Suppressor macrophage treated with lipopolysaccharide for 1 hour (primary cell): ENCODE measurements around the gene FFAR1.
A peak's percentile ranks its signal among the peaks of the same experiment; 100 is the strongest.
"Not testable (repeated sequence)": the region's sequence is repeated elsewhere in the genome, so short reads cannot be mapped to it uniquely, and the experiment has no call there.

ENCODE experiments used
- DNase-seq, 3 donors: peaks; one replicate each; pipeline ENCODE4 v3.0.0-alpha.2; 2020 to 2022

FFAR1 gene

DNA sequence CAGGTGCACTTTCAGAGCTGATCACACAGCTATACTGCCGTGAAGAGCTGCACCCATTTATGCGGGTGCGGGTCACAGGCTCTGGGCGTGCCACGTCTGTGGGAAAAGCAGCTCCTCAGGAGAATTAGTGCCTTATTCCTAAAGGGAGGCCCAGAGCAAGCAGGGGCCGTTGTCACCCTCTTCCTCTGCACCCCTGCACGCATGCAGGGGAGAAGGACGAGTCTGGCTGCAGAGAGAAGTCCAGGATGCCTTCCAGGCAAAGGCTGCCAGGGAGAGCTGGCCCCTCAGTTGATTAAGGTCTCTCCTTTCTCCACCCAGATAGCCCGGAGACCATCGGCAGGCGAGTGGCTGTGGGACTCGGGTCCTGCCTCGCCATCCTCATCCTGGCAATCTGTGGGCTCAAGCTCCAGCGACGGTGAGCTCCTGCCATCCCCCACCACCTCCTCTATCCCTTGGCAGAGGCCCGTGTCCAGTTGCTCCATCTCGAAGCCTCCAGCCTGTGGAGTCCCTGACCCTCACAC lies 3.1 kb upstream of the FFAR1 start:
- DNase-seq = no peak

DNA sequence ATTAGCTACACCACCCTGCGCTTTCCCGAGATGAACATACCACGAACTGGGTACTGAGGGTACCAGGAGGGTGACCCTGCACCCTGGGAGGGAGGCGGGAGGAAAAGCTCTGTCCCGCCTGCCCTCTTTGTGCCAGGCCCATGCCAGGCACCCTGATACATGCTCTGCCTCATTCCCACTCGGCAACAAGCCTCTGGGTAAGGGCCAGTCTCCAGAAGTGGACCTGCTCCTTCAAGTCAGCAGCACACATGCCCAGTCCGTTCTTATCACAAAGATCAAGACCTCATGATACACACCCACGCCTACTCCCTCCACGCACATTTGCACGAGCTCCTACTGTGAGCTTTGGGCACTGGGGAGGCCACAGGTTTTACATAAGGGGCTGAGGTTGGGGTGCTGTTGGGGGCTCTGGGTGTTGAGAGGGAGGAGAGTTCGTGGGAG lies 2.0 kb upstream of the FFAR1 start:
- DNase-seq = no peak

DNA sequence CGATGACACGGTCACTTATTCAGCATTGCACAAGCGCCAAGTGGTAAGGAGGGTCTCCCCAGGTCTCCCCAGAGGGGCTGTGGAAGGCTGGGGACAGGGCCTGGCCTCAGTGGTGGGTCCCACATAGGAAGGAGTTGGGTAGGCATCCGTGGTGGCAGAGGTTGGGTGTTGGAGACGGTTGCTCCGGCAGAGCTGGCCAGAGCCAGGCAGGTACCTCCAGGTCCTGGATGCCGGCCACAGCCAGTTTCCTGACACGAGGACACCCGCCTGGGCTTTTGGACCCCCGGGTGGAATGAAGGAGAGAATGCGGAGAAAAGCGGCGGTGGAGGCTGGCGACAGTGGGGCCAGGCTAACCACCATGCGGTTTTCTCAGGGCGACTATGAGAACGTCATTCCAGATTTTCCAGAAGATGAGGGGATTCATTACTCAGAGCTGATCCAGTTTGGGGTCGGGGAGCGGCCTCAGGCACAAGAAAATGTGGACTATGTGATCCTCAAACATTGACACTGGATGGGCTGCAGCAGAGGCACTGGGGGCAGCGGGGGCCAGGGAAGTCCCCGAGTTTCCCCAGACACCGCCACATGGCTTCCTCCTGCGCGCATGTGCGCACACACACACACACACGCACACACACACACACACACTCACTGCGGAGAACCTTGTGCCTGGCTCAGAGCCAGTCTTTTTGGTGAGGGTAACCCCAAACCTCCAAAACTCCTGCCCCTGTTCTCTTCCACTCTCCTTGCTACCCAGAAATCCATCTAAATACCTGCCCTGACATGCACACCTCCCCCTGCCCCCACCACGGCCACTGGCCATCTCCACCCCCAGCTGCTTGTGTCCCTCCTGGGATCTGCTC lies 1.3 kb upstream of the FFAR1 start:
- DNase-seq = peak; percentile 74 to 88 (median 79)

DNA sequence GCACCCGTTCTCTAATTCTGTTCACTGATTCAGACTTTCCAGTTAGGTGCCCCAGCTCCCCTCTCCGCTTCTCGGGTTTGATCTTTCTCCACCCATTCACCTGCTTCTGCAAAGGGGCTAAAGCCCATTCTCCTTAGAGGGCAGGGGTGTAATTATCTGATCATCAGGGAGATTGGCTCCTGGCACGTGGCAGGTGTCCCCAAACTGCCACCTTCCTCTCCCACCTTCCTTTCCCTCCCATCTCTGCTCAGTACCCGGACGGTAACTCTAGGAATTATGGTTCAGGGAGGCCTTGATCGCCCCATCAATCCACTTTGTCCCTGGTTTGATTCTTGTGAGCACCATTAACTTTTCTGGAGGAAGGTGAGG lies 212 bp downstream of the FFAR1 start:
- no peak for DNase-seq

DNA sequence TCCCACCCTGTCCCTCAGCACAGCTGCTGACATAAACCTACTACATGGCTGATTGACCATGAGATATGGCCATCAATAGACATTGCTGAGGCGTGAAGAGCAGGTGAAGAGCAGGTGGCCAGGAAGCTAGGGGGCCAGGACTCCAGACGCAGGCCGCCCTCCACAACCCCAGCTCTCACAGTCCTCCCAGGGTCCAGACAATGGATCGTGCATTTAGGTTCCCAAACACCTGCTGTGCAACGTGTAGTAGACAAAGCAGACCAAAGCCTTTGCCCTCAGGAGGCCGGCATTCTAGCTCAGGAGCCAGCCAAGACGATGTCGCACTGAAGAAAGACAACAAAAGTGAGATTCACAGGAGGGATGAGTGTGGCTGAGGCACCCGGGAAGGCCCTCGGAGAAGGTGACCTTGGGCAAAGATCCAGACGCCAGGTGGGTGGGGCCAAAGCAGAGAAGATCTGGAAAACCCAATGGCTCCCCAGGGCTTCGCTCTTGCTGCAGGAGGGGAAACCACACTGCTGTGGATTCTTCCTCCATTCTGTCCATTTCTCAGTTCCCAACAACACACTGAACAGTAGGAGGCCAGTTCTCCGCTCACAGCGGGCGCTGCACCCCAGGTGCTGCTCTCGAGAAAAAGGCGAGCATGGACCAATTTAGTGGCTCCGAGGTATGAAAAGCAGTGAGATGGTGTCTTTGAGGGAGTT lies 1.4 kb downstream of the FFAR1 start:
- DNase-seq = no peak

DNA sequence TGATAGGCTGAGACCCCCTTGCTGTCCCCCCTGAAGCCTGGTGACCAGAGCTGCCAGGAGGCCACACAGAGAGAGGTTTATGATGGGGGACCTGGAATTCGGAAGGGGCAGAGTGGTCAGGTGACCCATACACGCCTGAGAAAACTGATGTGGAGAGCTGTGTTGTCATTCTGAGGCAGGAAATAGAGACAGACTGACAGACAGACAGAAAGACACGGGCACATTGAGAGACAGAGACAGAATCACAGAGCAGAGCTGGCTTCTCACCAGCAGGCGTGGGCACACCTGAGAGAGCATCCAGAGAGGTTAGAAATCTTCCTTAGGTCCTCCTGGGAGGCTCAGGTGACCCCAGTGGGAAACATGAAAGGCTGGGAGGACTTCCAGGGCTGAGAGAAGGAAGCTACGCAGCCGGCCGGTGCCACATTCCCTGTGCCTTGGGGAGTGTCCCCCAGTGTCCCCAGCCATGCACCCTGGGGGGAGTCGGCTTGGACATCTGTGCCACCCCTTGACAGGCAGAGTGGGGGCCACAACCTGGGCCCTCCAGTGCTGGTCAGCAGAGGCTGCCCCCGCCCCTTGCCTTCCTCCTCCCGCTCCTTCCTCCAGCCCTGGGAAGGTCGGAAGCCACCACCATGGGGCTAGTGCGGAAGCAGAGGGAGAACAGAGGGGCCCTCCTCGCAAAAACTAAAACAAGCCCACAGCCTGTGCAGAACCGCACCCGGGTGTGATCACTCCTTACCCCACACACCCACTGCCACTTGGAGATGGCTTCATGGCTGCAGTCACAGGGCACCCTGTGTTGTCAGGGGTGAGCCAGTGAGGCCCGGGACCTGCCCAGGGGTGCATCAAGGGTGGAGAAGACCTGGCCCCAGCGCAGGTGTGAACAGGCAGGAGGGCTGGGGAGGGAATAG lies 2.2 kb downstream of the FFAR1 start:
- no peak for DNase-seq

DNA sequence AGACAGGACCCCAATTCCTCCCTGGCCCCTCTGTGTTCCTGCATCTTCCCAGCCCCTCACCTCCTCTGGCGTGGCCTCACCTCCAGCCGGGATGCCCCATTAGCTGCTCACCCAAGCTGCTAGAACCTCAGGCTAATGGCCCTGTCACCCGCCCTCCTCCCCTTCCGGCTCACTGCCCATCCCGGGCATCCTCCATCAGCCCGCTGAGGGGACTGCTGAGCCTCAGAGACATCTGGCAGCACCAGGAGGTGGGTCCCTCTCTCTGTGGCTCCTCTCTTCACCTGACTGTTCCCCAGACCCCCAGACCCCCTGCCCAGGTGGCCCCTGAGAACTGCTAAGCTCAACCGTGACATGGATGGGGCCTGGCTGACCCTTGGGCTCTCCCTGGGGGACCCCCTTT lies 2.9 kb downstream of the FFAR1 start:
- DNase-seq = no peak

DNA sequence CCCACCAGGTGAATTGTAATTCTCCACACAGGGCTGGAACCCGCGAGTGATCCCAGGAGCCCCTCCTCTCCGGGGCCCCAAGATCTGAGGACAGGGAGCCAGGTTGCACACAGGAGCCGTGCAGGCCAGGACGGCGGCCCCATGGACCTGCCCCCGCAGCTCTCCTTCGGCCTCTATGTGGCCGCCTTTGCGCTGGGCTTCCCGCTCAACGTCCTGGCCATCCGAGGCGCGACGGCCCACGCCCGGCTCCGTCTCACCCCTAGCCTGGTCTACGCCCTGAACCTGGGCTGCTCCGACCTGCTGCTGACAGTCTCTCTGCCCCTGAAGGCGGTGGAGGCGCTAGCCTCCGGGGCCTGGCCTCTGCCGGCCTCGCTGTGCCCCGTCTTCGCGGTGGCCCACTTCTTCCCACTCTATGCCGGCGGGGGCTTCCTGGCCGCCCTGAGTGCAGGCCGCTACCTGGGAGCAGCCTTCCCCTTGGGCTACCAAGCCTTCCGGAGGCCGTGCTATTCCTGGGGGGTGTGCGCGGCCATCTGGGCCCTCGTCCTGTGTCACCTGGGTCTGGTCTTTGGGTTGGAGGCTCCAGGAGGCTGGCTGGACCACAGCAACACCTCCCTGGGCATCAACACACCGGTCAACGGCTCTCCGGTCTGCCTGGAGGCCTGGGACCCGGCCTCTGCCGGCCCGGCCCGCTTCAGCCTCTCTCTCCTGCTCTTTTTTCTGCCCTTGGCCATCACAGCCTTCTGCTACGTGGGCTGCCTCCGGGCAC lies 3.9 kb downstream of the FFAR1 start:
- no peak for DNase-seq

DNA sequence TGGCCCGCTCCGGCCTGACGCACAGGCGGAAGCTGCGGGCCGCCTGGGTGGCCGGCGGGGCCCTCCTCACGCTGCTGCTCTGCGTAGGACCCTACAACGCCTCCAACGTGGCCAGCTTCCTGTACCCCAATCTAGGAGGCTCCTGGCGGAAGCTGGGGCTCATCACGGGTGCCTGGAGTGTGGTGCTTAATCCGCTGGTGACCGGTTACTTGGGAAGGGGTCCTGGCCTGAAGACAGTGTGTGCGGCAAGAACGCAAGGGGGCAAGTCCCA lies 4.4 kb downstream of the FFAR1 start:
- DNase-seq = no peak

DNA sequence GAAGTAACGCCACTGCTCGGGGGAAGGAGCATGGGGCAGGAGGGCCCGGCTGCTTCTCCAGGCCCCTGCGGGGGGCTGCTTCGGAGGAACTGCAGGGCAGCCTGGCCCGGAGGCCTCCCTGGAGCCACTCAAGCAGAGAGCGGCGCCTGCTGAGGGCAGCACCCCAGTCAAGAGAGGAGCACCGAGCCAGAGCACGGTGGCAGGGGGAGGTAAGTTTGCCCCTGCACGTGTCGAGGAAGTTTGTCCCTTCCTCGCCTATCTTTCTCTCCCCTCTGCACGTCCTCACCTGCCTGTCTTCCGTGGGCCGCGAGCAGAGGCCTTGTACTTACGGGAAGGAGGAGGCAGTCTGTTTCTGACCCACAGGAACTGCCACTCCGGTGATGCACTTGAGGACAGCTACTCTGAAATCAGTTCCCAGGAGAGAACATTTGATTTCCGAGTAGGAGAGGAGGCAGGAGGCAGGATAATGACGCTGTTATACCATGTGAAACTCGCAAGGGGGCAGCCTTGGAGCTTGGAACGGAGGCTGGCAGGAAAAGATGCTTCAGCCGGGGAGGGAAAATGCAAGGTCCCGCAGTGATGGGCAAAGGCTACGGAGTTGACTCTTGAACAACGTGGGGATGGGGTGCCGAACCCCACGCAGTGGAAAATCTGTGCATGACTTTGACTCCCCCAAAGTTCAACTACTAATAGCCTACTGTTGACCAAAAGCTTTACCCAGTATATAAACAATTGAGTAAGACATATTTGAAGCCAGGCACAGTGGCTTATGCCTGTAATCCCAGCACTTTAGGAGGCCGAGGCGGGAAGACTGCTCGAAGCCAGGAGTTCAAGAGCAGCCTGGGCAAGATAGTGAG lies 5.0 kb downstream of the FFAR1 start:
- DNase-seq = peak; percentile 88 to 92 (median 90)

DNA sequence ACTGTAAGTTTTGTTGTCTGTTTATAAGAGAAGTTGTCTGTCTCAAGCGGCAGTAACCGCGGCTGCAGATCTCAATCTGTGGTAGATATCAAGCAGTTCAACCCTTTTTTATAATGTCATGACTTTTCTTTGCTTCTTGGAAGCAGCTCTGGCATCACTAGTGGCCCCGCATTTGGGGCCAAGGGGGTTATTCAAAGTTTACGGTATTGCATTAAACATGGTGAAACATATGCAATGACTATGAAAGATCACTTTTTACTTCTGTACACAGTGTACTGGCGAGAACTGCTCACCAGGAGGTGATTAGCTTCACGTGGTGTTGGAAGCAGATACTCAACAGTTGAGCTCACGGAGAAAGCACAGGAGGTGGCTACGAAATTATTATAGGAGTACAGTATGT lies 5.9 kb downstream of the FFAR1 start:
- DNase-seq = peak in 2 of 3 donors; percentile 24 to 48

DNA sequence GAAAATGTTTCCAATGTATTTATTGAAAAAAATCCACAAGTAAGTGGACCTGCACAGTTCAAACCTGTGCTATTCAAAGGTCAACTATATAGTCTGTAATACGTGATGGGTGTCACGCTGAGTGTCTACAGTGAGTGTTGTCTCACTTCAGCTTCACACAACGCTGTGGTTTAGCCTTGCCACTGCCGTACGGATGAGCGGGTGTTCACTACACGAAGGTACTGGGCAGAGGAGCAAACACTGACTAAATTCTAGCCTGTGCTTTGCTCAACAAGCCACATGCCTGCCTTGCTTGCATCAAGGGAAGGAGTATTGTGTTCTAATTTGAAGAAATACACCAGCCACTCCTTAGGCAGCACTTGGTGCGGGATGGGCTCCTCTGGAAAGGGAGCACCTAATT lies 7.2 kb downstream of the FFAR1 start:
- no peak for DNase-seq

DNA sequence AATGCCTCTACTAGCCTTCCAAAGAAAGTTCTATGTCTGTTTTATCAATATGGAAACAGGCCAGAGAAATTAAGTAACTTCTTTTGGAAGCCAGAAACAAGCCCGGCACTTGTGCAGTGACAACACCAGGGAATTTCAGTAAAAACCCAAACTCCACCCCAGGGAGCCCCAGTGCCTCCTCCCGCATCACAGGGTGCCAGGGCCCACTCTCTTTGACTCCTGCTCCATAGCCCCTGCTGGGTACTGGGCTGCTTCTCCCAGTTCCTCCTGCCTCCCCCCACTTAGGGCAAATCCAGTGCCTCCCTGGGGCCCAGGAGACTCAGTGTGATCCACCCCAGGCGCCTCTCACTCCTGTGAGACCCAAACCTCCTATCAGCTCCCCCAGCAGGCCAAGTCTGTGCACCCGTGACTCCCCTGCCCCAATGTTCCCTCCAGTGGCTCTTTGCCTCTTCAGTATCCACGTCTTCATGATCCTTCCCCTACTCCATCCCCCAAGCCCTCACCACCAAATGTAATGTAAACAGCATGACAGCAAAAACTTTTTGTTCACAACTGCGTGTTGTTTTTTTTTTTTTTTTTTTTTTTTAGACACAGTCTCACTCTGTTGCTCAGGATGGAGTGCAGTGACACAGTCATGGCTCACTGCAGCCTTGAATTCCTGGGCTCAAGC lies 8.2 kb downstream of the FFAR1 start:
- peak; percentile 27 to 55 (median 48) for DNase-seq

DNA sequence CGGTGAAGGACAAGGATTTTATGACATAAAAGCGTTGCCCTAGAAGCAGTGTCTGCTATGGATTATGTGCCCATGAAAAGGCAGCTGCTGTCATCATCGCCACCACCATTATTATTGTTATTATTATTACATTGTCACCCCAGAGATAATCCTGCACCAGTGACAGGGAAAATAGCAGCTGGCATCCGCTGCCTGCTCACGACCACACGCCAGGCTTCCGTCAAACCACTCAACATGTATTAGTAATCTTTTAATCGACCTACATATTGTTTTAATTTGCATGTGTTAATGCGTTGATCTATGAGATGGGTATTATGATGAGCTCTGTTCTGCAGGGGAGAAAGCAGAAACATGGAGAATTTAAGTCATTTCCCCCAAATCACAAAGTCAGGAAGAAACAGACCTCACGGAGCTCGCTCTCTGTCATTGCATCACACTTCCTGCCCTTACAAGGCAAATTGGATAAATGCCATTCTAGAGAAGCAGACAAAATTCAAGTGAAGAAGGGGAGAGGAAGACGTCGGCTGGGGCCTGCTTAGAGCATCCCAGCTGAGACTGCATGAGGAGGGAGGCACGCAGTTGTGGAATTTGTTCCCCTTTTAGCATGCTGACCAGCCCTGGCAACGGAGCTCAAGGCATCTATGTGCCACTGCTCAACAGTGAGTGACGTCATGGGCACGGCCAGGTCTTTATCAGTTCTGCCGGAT lies 10.3 kb downstream of the FFAR1 start, which contains the start of gene FFAR3:
Gene FFAR3, plus strand, starts transcription at position 594 of the 707 bp plus-strand sequence. CDS start 431 bp downstream, outside the sequence.
- DNase-seq = peak; percentile 82 to 91 (median 86)

DNA sequence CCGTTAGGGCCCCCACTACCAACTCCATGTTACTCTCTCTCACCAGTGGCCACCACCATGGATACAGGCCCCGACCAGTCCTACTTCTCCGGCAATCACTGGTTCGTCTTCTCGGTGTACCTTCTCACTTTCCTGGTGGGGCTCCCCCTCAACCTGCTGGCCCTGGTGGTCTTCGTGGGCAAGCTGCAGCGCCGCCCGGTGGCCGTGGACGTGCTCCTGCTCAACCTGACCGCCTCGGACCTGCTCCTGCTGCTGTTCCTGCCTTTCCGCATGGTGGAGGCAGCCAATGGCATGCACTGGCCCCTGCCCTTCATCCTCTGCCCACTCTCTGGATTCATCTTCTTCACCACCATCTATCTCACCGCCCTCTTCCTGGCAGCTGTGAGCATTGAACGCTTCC lies 11.1 kb downstream of the FFAR1 start:
- not testable (repeated sequence) for DNase-seq

DNA sequence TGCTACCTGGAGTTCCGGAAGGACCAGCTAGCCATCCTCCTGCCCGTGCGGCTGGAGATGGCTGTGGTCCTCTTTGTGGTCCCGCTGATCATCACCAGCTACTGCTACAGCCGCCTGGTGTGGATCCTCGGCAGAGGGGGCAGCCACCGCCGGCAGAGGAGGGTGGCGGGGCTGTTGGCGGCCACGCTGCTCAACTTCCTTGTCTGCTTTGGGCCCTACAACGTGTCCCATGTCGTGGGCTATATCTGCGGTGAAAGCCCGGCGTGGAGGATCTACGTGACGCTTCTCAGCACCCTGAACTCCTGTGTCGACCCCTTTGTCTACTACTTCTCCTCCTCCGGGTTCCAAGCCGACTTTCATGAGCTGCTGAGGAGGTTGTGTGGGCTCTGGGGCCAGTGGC lies 11.7 kb downstream of the FFAR1 start:
- DNase-seq = not testable (repeated sequence)

DNA sequence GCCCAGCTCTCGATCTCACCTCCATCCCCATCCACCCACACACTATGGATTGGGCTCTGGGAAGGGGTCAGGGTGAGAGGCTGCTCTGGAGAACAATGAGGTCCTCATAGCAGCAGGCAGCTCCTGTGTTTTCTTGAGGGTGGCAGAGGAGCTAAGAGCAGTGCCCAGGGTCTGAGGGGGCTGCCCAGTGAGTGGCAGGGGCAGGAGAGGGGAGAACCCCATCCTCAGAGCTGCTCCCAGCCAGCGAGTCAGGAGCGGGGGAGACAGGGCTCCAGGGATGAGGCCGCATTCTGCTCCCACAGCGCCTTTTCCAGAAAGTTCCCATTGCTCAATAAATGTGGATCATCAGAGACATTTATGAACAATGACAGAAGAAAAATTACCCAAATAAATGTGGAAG lies 12.4 kb downstream of the FFAR1 start:
- DNase-seq = peak in 2 of 3 donors; percentile 34 to 58

DNA sequence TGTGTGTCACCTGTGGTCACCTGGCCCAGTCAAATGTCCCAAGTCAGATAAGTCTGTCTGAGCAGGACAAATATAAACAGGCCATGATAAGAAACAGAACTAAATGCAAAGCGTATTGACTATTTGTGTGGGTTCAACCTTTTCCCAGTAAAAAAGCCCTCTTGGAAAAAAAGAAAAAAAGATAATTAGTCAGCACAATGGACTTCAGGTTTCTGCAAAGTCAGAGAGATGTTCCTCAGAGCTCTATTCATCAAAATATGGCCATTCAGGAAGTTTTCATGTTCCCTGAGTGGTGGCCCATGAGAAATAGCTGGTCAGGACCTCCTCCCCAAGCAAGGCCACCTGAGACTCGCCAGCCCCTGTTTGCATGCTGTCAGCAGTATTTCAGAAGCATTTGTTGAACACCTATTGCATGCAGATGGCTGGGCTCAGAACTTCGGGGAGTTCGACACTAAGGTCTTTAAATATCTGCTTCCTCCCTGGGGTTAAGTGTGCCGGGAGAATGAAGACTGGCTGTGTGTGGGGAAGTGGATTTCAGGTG lies 13.2 kb downstream of the FFAR1 start:
- no peak for DNase-seq

DNA sequence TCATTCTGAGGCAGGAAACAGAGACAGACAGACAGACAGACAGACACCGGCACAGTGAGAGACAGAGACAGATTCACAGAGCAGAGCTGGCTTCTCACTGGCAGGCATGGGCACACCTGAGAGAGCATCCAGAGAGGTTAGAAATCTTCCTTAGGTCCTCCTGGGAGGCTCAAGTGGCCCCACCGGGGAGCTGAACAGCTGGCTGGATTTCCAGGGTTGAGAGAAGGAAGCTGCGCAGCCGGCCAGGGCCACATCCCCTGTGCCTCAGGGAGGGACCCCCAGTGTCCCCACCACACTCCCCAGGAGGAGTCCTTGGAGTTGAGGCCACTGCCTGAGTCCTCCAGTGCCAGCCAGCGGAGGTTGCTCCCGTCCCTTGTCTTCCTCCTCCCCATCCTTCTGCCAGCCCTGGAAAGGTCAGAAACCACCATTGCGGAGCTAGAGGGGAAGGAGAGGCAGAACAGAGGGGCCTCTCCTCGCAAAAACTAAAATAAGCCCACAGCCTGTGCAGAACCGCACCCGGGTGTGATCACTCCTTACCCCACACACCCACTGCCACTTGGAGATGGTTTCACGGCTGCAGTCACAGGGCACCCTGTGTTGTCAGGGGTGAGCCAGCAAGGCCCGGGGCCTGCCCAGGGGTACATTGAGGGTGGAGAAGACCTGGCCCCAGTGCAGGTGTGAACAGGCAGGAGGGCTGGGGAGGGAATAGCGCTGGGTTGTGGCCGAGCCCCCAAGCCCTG lies 14.7 kb downstream of the FFAR1 start:
- DNase-seq = no peak
